Measurements from ENCODE around the gene TRERF1. TPM values are rescaled to one million over a fixed set of nuclear protein-coding genes. Genes with fewer than 3 reads are reported as not detected.
A peak's percentile ranks its signal among the peaks of the same experiment; 100 is the strongest.

Gene TRERF1
- total RNA-seq, 4 donors from 2014 or later: 2.5 to 8.0 (median 3.4) TPM

DNA sequence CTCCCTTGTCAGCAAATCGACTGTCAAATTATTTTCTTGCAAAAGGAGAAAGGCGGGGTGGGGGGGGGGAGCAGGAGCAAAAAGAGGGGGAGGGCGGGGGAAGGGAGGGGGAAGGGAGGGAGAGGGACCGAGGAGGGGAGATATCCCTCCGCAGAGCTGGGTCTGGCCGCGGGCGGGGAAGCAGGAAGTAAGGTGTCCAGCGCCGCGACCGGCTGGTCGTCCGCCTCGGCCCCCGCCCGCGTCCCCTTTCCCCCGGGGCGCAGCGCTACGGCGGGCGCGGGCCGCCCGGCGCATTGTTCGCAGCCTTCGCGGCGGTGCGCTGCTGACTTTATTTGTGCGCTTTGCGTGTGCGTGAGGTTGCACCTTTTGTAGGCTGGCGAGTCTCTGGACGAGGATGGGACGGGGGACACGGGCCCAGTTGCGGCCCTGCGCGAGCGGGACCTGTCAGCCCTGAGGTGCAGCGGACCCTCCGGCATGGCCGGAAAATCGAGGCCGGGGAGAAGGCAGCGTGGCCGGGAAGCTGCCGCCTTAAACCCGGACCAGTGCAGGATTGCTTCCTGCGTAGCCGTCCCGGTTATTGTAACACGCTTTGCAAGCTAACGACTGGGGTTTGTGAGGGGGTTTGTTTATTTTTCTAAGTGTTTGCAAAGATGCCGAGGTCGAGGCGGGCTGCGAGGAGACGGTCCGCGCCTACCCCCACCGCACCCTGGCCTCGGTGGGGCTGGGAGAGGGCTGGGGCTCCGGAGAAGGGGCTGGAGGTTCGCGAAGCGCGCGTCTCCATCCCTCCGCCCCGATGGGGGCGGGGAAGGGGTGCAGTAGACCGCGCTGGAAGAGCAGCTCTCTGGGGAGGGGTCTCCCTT, 675 bp upstream of the TRERF1 start:
- Histone ChIP-seq H3K4me1 (peaks cover 3 to 49% (median 28%) of the 10 kb centered on the region in 4 donors), H3K36me3 (no peaks in the 10 kb centered on the region), H3K9me3 (no peaks in the 10 kb centered on the region), H3K4me3 (peak overlapping the region; percentile 52 to 67 (median 62)), H3K27me3 (no peaks in the 10 kb centered on the region), H3K27ac (peak overlapping the region; percentile 89 to 98 (median 93))
- DNase-seq: peak; percentile 80
- intact Hi-C loops (cut with DNase I; ENCODE audit: low total_unique reads) (no loop called here), in situ Hi-C loops (cut with MboI; ENCODE audit: low pct_ligation_motif_present in 1 of 4, low pct_unique_long_range_greater_than_20kb in 1 of 4, low sequenced_read_pairs in 3 of 4) (no loop called here)
- TF ChIP-seq POLR2AphosphoS5 (IDR thresholded peaks at IDR 0.05) (peak; percentile 70 to 88 (median 83)), EP300 (IDR thresholded peaks at IDR 0.05; ENCODE audit: low read depth) (no peak), POLR2A (IDR thresholded peaks at IDR 0.05) (peak; percentile 54)
- TF ChIP-seq, protein P1, sequence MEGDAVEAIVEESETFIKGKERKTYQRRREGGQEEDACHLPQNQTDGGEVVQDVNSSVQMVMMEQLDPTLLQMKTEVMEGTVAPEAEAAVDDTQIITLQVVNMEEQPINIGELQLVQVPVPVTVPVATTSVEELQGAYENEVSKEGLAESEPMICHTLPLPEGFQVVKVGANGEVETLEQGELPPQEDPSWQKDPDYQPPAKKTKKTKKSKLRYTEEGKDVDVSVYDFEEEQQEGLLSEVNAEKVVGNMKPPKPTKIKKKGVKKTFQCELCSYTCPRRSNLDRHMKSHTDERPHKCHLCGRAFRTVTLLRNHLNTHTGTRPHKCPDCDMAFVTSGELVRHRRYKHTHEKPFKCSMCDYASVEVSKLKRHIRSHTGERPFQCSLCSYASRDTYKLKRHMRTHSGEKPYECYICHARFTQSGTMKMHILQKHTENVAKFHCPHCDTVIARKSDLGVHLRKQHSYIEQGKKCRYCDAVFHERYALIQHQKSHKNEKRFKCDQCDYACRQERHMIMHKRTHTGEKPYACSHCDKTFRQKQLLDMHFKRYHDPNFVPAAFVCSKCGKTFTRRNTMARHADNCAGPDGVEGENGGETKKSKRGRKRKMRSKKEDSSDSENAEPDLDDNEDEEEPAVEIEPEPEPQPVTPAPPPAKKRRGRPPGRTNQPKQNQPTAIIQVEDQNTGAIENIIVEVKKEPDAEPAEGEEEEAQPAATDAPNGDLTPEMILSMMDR (IDR thresholded peaks at IDR 0.05): no peak
- WGBS, 2 donors (ENCODE audit: low coverage in 1 of 2): 0 to 2% methylated on average over 1 to 55 of the region's 78 CpGs

- Histone ChIP-seq H3K36me3 (no peaks in the 10 kb centered on the region), H3K27ac (peak overlapping the region; percentile 89 to 98 (median 93)), H3K9me3 (no peaks in the 10 kb centered on the region), H3K27me3 (no peaks in the 10 kb centered on the region), H3K4me3 (peak overlapping the region; percentile 52 to 67 (median 62)), H3K4me1 (peaks cover 3 to 49% (median 28%) of the 10 kb centered on the region in 4 donors)
- in situ Hi-C loops (cut with MboI; ENCODE audit: low pct_ligation_motif_present in 1 of 4, low pct_unique_long_range_greater_than_20kb in 1 of 4, low sequenced_read_pairs in 3 of 4): no loop called here
- intact Hi-C loops (cut with DNase I; ENCODE audit: low total_unique reads): no loop called here
- TF ChIP-seq POLR2A (IDR thresholded peaks at IDR 0.05): no peak
- TF ChIP-seq, protein P1 (IDR thresholded peaks at IDR 0.05): no peak
- no peak for TF ChIP-seq EP300 (IDR thresholded peaks at IDR 0.05; ENCODE audit: low read depth)
- no peak for TF ChIP-seq POLR2AphosphoS5 (IDR thresholded peaks at IDR 0.05)
- peak; percentile 26 for DNase-seq
- 10 to 14% methylated on average over 8 to 22 of the region's 22 CpGs for WGBS, 2 donors (ENCODE audit: low coverage in 1 of 2)
Measured at GRCh38 chr6:42450477-42451332, 1.0 kb downstream of the TRERF1 start.

DNA sequence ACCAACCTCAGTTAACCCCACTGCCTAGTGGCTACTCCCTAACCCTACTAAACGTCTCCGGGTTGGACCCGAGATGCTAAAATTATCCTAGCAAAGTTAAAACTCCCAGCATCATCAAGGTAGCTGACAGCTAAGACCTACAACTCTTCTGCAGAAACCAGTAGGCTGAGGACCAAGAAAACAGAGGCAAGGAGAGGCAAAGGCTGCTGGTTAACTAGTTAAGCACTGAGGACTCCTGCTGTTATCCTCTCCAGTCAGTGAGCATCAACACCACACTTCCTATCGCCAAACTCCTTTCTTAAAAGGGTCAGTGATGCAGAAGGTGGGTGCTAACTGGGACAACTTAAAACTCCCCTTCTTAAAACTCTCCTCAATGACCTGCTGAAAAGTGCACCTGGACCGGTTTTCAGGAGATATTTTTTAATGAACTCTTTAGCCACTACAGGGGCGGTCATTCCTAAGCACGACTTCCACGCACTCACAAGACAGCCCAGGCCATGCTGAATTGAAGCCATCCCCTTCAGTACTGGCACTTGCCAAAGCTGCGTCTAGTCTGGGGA, 1.7 kb downstream of the TRERF1 start:
- Histone ChIP-seq H3K27ac (peak overlapping the region; percentile 89 to 98 (median 93)), H3K36me3 (no peaks in the 10 kb centered on the region), H3K27me3 (no peaks in the 10 kb centered on the region), H3K4me3 (peak overlapping the region in 3 of 4 donors; percentile 52 to 67 (median 64)), H3K4me1 (peaks cover 3 to 49% (median 26%) of the 10 kb centered on the region in 4 donors), H3K9me3 (no peaks in the 10 kb centered on the region)
- intact Hi-C loops (cut with DNase I; ENCODE audit: low total_unique reads): no loop called here
- in situ Hi-C loops (cut with MboI; ENCODE audit: low pct_ligation_motif_present in 1 of 4, low pct_unique_long_range_greater_than_20kb in 1 of 4, low sequenced_read_pairs in 3 of 4): no loop called here
- WGBS, 2 donors (ENCODE audit: low coverage in 1 of 2): 27 to 45% methylated on average over 4 to 9 of the region's 9 CpGs
- DNase-seq: no peak
- TF ChIP-seq EP300 (IDR thresholded peaks at IDR 0.05; ENCODE audit: low read depth): no peak
- TF ChIP-seq, protein P1 (IDR thresholded peaks at IDR 0.05): no peak
- TF ChIP-seq POLR2A (IDR thresholded peaks at IDR 0.05): no peak
- TF ChIP-seq POLR2AphosphoS5 (IDR thresholded peaks at IDR 0.05): no peak

Data from transverse colon (tissue), 4 donors.